PFSK-1 (cell line): Measurements from ENCODE around the gene HAVCR1.

Experiments
- FOXP2 ChIP-seq: optimal IDR thresholded peaks from 2 replicates; pipeline ENCODE3; 2011; ENCODE audit warnings: borderline replicate concordance, control low read depth, inconsistent platforms; ENCODE audit not compliant: insufficient read depth; ENCODE audit errors: extremely low read length, extremely low read depth
- POLR2AphosphoS5 ChIP-seq: IDR thresholded peaks from 2 replicates; pipeline ENCODE4 v1.6.1; 2012; ENCODE audit warnings: low read depth, mild to moderate bottlenecking, control low read depth, low read length, moderate library complexity
- REST ChIP-seq, 2 experiments: IDR thresholded peaks; 2 replicates each; pipeline versions ENCODE4 v1.6.1 to v1.8.0; 2011 to 2012; ENCODE audit warnings: low read depth in 2 of 2, low read length in 2 of 2, control low read depth in 1 of 2, inconsistent platforms in 1 of 2, mild to moderate bottlenecking in 1 of 2, moderate library complexity in 1 of 2; ENCODE audit not compliant: insufficient read depth in 1 of 2
- SIN3A ChIP-seq: IDR thresholded peaks from 2 replicates; pipeline ENCODE4 v1.6.1; 2012; ENCODE audit warnings: mild to moderate bottlenecking, low read length, moderate library complexity, borderline replicate concordance; ENCODE audit not compliant: insufficient read depth
- TAF1 ChIP-seq: IDR thresholded peaks from 2 replicates; pipeline ENCODE4 v1.6.1; 2012; ENCODE audit warnings: low read length, control low read depth, borderline replicate concordance; ENCODE audit not compliant: insufficient read depth

- TF ChIP-seq REST (IDR thresholded peaks at IDR 0.05; ENCODE audit: insufficient read depth in 1 of 2, low read depth in 2 of 2, low read length in 2 of 2) (no peak), POLR2AphosphoS5 (no peak), TAF1 (no peak), SIN3A (no peak), FOXP2 (no peak)
Measured at GRCh38 chr5:157080286-157080685, 21.4 kb upstream of the HAVCR1 start.
